Small intestine (tissue), 7 donors: ENCODE results near the gene ABCB9. TPM values are rescaled to one million over a fixed set of nuclear protein-coding genes. Genes with fewer than 3 reads are reported as not detected.
"Not testable (repeated sequence)": the region's sequence is repeated elsewhere in the genome, so short reads cannot be mapped to it uniquely, and the experiment has no call there.

Experiments
- DNase-seq, 2 donors: peaks; one replicate each; pipeline versions ENCODE4 v3.0.0 to v3.0.0-alpha.2; 2013
- FAIRE-seq: peaks from 2 replicates; lab custom pipeline; 2012; peaks lifted over from hg19 to GRCh38; lab: Jason Lieb, UNC
- H3K27ac ChIP-seq, 3 donors: one replicate each; pipeline ENCODE4 v1.5.1; 2013; ENCODE audit warnings: low read length in 2 of 3, mild to moderate bottlenecking in 2 of 3, control low read depth in 1 of 3, inconsistent platforms in 1 of 3, low read depth in 1 of 3, moderate library complexity in 1 of 3
- H3K27me3 ChIP-seq, 3 donors: one replicate each; pipeline ENCODE4 v1.6.1; 2013; ENCODE audit warnings: low read length in 3 of 3, inconsistent platforms in 1 of 3; ENCODE audit not compliant: control insufficient read depth in 3 of 3, insufficient read depth in 3 of 3
- H3K36me3 ChIP-seq, 3 donors: one replicate each; pipeline ENCODE4 v1.6.1; 2013; ENCODE audit warnings: low read length in 3 of 3, inconsistent platforms in 1 of 3, low read depth in 1 of 3, mild to moderate bottlenecking in 1 of 3, moderate library complexity in 1 of 3; ENCODE audit not compliant: control insufficient read depth in 3 of 3, insufficient read depth in 2 of 3
- H3K4me1 ChIP-seq, 3 donors: one replicate each; pipeline ENCODE4 v1.6.1; 2013; ENCODE audit warnings: low read length in 2 of 3, inconsistent platforms in 1 of 3, low read depth in 1 of 3, mild to moderate bottlenecking in 1 of 3, moderate library complexity in 1 of 3; ENCODE audit not compliant: control insufficient read depth in 3 of 3, insufficient read depth in 2 of 3
- H3K4me3 ChIP-seq, 3 donors: one replicate each; pipeline ENCODE4 v1.5.1; 2013; ENCODE audit warnings: low read length in 3 of 3, control low read depth in 1 of 3, inconsistent platforms in 1 of 3, low read depth in 1 of 3, mild to moderate bottlenecking in 1 of 3, moderate library complexity in 1 of 3
- H3K9me3 ChIP-seq, 2 donors: one replicate each; pipeline ENCODE4 v1.6.1; 2013; ENCODE audit warnings: low read depth in 1 of 2, low read length in 1 of 2; ENCODE audit not compliant: control insufficient read depth in 2 of 2, insufficient read depth in 1 of 2
- WGBS, 3 donors: extraction: QIAGEN DNeasy Blood & Tissue Kit; methylation state at CpG; one replicate each; pipeline ENCODE4 v1.1.7; 2013; 5-methylcytosine and 5-hydroxymethylcytosine counted together
- polyA plus RNA-seq, 4 donors: library from polyadenylated mRNA; stranded (reverse) in 3 of 4; unstranded in 1 of 4; fragments of 200-250 nt in 3 of 4; fragments of 120-200 nt in 1 of 4; gene quantifications; one replicate each; pipeline versions ENCODE4 v1.2.1 to v1.2.3, GENCODE V29; 2013
- donor health status: healthy with polysubstance abuse.
- donor health status: control.
- donor health status: control.
- donor health status: Bipolar disorder and iron deficiency.
- donor health status: healthy.

The ABCB9 gene
- polyA plus RNA-seq, 4 donors: 2.5 to 6.6 (median 4.7) TPM

DNA sequence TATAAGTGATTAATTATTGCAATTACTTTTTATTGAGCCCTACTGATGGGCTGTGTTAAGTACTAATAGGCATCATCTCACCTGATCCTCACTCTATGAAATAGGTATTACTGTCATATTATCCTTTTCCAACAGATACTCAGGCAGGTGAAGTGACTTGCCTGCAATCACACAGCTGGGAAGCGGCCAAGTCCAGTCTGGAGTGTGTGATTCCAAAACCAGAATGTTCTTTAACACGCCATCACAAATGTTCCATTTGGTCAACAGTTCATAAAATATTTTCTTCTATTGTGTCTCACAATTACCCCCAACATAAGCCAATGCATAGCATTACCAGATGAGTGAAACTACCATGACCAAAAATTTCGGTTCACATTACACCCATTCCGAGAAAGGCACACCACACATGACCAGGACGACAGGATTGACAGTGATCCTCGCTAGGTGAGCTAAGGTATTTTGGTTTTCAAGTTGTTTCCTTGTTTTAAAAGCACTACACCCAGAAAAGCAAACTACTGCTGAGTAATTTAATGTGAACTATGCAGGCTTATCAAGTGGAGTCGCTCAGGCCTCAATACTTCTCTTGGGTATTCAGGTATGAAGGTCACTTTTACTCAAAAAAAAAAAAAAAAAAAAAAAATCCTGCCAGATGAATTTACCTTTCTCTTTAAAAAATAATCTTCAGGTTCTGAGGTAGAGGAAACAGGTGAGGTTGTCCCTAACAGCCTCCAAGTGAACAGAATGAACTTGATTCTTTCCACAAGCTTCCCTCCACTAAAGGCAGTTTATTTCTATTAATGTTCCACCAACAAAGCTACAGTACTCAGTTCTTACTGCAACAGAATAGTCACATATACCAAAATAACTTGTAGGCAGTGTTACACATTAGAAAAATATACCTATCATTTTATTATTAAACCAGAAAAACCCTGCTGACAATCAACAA, 72.8 kb downstream of the ABCB9 start:
- Histone ChIP-seq H3K4me1 (peaks cover 9 to 51% (median 35%) of the 10 kb centered on the region in 3 donors), H3K9me3 (peaks cover 0 to 2% of the 10 kb centered on the region in 2 donors), H3K36me3 (peaks cover 0 to 9% (median 0%) of the 10 kb centered on the region in 3 donors), H3K4me3 (peak overlapping the region in 2 of 3 donors; percentile 6 to 8), H3K27me3 (no peaks in the 10 kb centered on the region), H3K27ac (peak overlapping the region; percentile 52 to 89 (median 77))
- WGBS, 3 donors: 14 to 55% (median 37%) methylated on average over 7 of the region's 7 CpGs
- FAIRE-seq: no peak
- peak; percentile 64 to 75 for DNase-seq

DNA sequence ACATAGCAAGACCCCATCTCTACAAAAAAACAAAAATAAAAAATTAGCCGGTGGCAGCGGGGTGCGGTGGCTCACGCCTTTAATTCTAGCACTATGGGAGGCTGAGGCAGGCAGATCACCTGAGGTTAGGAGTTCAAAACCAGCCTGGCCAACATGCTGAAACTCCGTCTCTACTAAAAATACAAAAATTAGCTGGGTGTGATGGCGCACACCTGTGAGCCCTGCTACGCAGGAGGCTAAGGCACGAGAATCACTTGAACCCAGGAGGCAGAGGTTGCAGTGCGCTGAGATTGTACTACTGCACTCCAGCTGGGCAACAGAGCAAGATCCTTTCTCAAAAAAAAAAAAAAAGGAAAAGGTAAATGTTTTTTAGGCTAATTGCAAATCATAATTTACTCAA, 73.5 kb downstream of the ABCB9 start:
- Histone ChIP-seq H3K27ac (peak overlapping the region in 2 of 3 donors; percentile 64 to 89), H3K4me1 (peaks cover 9 to 58% (median 40%) of the 10 kb centered on the region in 3 donors)
- H3K9me3 ChIP-seq, H3K36me3 ChIP-seq, H3K27me3 ChIP-seq, H3K4me3 ChIP-seq, DNase-seq, FAIRE-seq: not testable (repeated sequence)
- 87 to 93% (median 91%) methylated on average over 9 of the region's 9 CpGs for WGBS, 3 donors

DNA sequence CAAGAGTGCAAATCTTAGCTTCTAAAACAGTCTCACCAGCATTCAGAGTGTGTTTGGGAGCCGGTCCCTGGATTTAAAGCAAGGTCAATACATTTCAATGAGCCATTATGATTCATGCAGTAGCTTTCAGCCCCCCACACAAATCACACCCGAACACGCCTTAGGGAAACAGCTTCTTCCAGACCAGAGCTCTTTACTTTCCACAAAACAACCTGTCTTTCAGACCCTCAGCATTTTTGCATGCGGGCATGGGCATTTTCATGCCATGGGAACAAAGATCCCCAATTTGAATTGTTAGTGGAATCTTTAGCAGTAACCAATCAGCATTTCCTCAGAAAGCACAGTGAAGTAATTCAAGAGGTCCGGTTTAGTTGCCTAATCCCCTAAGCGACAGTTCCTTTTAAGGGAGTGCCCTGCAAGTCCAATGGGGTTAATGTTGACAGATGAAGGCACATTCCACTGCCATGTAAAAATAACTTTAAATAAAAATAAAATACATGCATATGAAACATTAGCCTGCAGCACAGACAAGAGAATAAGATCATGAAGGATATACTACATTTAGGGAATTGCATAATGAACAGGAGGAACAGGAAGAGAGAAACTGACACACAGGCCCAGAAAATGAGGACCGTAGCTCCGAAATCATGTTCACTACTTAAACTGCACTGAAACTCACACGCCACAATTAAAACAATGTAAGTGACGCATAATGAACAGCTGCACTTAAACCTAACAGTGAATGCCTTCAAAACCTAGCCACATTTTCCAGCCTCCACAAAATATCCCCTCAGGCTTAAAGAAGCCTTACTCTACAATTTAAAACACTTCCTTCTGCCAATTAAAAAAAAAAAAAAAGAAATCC, 74.4 kb downstream of the ABCB9 start:
- Histone ChIP-seq H3K4me1 (peaks cover 12 to 67% (median 48%) of the 10 kb centered on the region in 3 donors), H3K36me3 (peaks cover 0 to 9% (median 0%) of the 10 kb centered on the region in 3 donors), H3K4me3 (no peak overlapping the region), H3K27ac (peak overlapping the region; percentile 27 to 86 (median 41)), H3K27me3 (no peaks in the 10 kb centered on the region), H3K9me3 (peaks cover 0 to 2% of the 10 kb centered on the region in 2 donors)
- 29 to 36% (median 30%) methylated on average over 10 of the region's 10 CpGs for WGBS, 3 donors
- peak; percentile 54 to 63 for DNase-seq
- FAIRE-seq: no peak

DNA sequence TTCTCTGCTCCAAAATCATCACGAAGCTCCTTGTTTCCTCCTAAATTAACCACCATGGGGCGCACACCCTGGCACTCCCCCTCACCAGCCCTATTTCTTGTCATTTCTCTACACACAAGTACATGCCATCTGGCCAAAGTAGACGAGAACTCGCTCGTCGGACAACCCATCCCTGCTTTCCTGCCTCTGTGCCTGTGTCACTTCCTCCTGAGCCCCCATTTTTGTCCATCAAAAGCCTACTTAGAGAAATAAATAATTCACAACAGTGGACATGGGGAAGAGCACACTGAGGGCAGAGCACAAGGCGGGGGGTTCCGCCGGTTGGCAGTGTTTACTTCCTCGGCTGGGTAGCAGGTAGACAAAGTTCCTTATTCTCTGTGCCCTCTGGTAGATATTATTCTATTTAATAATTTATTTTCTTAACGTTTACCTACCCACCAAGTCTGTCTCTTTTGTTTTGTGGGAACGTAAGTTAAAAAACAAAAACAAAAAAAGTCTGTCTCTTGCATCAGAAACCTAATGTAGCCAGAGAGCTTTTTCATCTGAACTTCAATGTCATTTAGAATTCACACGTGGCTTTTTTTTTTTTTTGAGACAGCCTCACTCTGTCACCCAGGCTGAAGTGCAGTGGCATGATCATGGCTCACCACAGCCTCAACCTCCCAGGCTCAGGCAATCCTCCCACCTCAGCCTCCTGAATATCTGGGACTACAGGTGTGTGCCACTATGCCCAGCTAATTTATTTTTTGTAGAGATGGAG, 76.3 kb downstream of the ABCB9 start:
- Histone ChIP-seq H3K9me3 (no peaks in the 10 kb centered on the region), H3K4me3 (no peak overlapping the region), H3K27ac (peak overlapping the region in 1 of 3 donors; percentile 55), H3K4me1 (peaks cover 17 to 76% (median 58%) of the 10 kb centered on the region in 3 donors), H3K36me3 (peaks cover 0 to 9% (median 0%) of the 10 kb centered on the region in 3 donors), H3K27me3 (no peaks in the 10 kb centered on the region)
- DNase-seq (no peak), FAIRE-seq (no peak)
- WGBS, 3 donors: 69 to 76% (median 71%) methylated on average over 13 of the region's 13 CpGs

DNA sequence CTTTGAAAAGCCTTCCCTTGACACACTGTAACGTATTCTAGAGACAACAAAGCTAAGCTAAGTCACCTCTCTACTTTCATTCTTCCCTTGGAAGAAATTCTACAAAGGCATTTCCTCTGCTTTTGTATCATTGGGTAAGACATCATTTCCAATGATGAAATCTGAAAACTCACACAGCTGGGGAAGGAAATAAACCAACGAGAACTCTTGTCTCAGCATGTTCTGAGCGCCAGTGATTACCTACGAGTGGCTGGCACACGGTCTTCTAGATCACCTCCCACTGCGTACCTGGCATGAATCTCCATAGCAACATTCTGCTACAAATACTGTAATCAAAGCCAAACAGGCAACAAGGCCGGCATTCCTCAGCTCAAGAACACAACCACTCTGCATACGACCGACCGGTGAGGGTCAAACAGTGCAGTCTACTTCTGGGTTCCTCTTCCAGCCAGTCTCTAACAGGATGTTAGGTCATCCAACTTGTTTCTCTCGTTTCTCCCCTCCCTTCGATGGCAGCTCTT, 78.0 kb downstream of the ABCB9 start:
- FAIRE-seq (no peak), DNase-seq (peak; percentile 93 to 95)
- peaks cover 0 to 9% (median 0%) of the 10 kb centered on the region in 3 donors for H3K36me3 ChIP-seq
- no peaks in the 10 kb centered on the region for H3K9me3 ChIP-seq
- H3K27me3 ChIP-seq: no peaks in the 10 kb centered on the region
- 5 to 14% (median 11%) methylated on average over 12 of the region's 12 CpGs for WGBS, 3 donors
- peaks cover 19 to 73% (median 61%) of the 10 kb centered on the region in 3 donors for H3K4me1 ChIP-seq
- H3K27ac ChIP-seq: peak overlapping the region; percentile 87 to 92 (median 92)
- H3K4me3 ChIP-seq: peak overlapping the region in 1 of 3 donors; percentile 16

DNA sequence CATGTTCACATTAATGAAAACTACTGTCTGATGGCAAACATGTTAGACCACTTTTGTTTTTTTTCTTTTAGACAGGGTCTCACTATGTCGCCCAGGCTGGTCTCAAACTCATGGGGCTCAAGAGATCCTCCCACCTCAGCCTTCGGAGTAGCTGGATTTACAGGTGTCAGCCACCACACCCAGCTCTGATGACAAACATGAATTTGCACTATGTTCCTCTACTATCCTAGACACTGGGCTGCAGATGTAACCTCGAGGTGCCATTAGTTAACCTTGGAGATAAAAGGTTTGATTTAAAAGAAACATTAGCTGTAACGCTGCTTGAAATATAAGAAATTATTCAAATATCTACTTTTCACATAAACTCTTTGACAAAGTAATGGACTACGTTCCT, 78.4 kb downstream of the ABCB9 start:
- DNase-seq: peak in 1 of 2 donors; percentile 61
- H3K36me3 ChIP-seq: peaks cover 0 to 9% (median 0%) of the 10 kb centered on the region in 3 donors
- H3K9me3 ChIP-seq: no peaks in the 10 kb centered on the region
- H3K27ac ChIP-seq: peak overlapping the region; percentile 87 to 92 (median 92)
- no peaks in the 10 kb centered on the region for H3K27me3 ChIP-seq
- no peak overlapping the region for H3K4me3 ChIP-seq
- peaks cover 19 to 68% (median 65%) of the 10 kb centered on the region in 3 donors for H3K4me1 ChIP-seq
- WGBS, 3 donors: 32 to 54% (median 33%) methylated on average over 5 of the region's 5 CpGs
- no peak for FAIRE-seq

DNA sequence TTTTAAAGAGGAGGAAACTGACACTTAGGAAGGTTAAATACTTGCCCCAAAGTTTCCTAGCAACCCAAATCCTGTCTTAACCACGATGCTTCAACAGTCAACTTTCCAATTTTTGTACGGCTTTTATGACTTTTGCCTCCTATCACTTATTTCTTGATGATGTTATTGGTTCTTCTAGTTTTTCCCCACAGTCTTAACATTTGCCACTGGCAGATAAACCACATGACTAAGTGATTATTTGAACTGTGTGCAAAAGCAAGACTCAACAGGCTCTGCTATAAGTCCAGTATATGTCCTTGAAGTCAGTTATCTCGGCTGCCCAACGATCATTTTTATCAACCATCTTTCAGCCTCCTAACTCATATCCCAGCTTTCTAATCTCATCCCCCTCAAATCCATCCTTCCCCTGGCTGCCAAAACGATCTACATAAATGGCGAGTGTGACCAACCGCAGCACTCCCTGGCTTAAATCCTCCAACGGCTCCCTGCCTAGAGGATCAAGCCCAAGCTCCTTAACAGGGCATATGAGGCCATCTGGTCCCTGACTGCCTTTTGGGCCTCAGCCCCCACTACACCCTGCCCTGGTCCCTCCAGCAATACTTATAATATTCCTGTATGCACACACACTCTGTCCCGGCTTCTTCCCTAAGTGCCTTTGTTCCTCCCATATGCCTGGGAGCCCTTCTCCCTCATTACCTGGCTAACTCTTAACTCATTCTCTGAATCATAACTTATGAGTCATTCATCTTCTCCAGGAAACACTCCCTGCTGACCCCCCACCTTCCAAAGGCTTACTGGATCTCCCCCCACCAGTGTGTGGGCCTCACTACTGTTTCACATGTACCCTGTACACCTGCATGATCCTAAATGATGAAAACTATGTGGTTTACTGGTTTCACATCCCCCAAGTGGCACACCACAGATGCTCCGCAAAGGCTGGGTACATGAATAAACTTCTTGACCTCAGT, 79.1 kb downstream of the ABCB9 start:
- H3K27ac ChIP-seq: peak overlapping the region; percentile 87 to 92 (median 92)
- FAIRE-seq (no peak), DNase-seq (peak; percentile 73)
- no peak overlapping the region for H3K4me3 ChIP-seq
- H3K27me3 ChIP-seq: no peaks in the 10 kb centered on the region
- peaks cover 0 to 6% (median 0%) of the 10 kb centered on the region in 3 donors for H3K36me3 ChIP-seq
- H3K4me1 ChIP-seq: peaks cover 17 to 61% (median 60%) of the 10 kb centered on the region in 3 donors
- 44 to 51% (median 49%) methylated on average over 10 of the region's 10 CpGs for WGBS, 3 donors
- no peaks in the 10 kb centered on the region for H3K9me3 ChIP-seq
